ENCODE measurements around the gene MGST3.
"Not testable (repeated sequence)": the region's sequence is repeated elsewhere in the genome, so short reads cannot be mapped to it uniquely, and the experiment has no call there.

MGST3 gene
- total RNA-seq: 10.0 to 44.9 reads per million in 2 experiments

DNA sequence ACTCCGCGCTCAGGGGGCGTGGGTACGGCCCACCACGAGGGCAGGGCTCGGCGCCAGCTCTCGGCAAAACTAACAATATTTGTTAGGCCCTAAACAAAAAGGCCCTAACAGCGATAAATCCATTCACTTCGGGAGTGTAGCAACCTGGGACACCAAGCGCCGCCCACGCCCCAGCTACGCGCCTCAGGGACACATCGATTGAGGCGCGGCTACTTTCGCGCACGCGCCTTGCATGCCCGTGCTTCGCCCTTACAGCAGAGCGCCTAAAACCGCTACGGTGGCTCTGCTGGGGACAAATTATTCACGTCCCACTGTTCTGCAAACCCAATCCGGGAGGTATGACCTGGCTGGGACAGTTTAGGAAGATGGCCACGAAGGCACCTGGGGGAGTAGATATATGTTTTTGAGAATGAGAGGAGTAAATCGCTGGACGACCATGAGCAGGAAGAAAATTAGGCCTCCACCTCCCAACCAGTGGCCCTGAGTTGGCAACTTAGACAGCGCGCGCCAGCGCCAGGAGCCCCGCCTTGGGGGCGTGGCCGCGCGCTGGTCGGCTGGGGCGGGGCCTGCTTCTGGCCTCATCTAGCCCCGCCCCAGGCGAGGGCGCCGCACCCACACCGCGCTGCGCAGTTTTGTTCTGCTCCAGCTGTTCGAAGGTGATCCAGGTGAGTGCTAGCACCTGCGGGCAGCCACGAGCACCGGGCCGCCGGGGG, at the start of gene MGST3:
Gene MGST3, plus strand, starts transcription at position 606 of the 713 bp plus-strand sequence. CDS start 18,614 bp downstream, outside the sequence.
- DNase-seq (ENCODE audit: low read depth): peak; percentile 87

GRCh38 chr1:165581926-165582325, 49.1 kb upstream of the MGST3 start:
- no peak for DNase-seq (ENCODE audit: low read depth)

DNA sequence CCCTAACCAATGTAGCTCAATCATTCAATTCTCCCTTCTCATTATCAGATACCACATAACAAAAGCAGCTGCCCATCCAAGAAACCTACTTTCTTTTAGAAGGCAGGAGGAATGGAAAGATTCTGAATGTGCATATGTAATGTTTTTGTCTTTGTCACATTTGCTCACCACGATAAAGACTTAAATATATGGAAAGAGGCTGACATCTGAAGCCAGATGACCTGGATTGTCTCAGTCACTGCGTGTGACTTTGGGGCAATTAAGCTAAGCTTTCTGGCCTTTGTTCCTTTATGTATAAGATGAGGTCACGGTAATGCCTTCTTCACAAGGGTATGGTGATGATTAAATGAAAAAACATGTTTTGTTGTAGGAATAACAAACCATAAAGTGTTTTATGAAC, 44.6 kb upstream of the MGST3 start:
- DNase-seq (ENCODE audit: low read depth): no peak

GRCh38 chr1:165591391-165591790, 39.6 kb upstream of the MGST3 start:
- DNase-seq (ENCODE audit: low read depth): not testable (repeated sequence)

- DNase-seq (ENCODE audit: low read depth): peak; percentile 67
Measured at GRCh38 chr1:165592945-165593823, 37.9 kb upstream of the MGST3 start.

- no peak for DNase-seq (ENCODE audit: low read depth)
Measured at GRCh38 chr1:165595246-165595938, 35.6 kb upstream of the MGST3 start.

DNA sequence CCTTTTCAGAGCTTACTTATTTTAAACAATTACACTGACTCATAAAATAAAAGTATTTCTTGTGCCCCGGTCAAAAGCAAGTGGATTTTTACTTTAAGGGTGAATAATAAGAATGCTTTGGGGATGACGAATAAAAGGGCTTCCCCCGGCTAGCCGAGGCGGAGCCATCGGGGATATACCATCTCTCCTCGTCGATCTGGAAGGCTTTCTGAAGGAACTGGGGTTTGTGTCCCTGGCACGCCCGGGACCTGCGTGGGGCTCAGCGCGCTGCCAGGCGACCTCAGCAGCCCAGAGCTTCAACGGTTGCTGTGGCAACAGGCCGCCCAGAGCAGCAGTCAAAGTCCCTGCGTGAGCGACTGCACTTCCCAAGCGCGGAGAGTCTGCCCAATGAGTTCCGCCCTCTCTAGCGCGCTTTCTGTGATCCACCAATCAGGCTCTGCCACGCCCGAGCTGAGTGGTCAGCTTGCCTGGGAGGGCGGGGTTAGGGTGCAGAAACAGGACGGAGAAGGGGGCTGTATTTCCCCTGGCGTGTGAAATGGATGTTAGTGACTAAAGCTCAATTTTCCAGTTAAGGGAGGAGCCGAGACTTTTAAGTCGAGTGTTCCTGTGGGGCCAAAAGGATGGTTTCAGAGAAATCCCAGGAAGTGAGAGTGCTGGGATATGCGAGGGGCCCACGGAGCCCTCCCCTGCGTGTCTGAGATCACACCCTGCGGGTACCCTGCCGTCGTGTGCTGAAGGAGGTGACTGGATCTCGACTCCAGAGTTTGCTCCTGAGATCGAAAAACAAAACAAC, 33.0 kb upstream of the MGST3 start:
- DNase-seq (ENCODE audit: low read depth): peak; percentile 75

- DNase-seq (ENCODE audit: low read depth): no peak
Measured at GRCh38 chr1:165598676-165599059, 32.4 kb upstream of the MGST3 start.

DNA sequence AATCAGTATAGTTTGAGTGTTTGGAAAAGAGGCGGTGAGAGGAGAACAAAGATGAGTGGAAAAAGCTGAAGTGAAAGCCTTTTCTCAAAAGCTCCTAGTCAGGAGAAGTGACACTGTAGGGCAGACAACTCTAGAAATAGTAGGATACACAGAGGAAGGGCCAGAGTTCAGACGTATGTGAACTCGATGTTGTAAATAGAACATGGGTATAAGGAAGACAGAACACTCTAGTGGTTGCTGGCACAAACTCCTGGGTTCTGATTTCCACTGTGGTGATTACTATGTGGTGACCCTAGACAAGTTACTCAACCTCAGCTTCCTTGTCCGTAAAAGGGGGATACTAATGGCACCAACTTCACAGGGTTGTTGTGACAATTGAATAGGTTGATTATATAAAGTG, 30.2 kb upstream of the MGST3 start:
- no peak for DNase-seq (ENCODE audit: low read depth)

DNA sequence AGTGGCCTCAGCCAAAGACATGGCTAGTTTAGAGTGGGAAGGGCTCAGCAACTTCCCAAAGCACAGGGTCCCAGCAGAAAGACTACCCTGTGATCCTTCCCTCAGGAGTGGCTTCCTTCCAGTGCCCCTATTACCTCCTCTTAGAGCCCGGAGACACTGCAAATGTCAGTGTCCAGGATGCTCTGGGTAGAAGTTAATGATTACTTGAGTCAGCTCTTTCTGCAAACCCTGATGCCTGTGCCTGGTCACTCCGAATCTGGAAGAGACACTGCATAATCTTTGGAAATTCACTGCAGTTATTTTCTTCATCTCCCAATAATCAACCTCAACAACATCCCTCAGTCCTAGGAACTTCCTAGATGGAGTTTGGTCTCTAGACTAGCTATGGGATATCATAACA, 27.2 kb upstream of the MGST3 start:
- DNase-seq (ENCODE audit: low read depth): no peak

GRCh38 chr1:165605246-165605645, 25.8 kb upstream of the MGST3 start:
- DNase-seq (ENCODE audit: low read depth): no peak

DNA sequence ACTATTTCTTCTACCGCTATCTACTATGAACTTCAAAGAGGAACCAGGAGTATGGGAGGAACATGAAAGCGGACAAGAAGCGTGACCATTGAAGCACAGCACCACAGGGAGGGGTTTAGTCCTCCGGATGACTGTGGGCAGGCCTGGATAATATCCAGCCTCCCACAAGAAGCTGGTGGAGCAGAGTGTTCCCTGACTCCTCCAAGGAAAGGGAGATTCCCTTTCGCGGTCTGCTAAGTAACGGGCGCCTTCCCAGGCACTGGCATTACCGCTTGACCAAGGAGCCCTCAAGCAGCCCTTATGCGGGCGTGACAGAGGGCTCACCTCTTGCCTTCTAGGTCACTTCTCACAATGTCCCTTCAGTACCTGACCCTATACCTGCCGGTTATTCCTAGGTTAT, 24.4 kb upstream of the MGST3 start:
- not testable (repeated sequence) for DNase-seq (ENCODE audit: low read depth)

DNA sequence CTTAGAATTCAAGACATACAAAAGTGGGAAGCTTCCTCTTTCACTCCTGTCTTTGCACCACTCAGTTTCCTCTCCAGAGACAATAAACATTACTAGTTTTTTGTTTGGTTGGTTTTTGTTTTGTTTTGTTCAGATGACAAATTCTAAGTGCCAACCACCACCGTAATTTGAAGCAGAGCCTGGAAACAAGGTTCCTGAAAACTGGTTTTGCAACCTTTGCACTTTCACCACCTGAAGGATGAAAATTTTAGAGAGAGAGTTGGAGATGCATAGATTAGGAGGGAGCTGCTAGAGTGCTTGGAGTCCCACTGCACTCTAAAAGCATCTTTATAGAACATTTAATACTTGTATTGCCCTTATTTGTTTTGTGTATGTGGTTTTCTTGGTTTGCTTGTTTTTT, 20.2 kb upstream of the MGST3 start:
- DNase-seq (ENCODE audit: low read depth): no peak

GRCh38 chr1:165612062-165612461, 19.0 kb upstream of the MGST3 start:
- no peak for DNase-seq (ENCODE audit: low read depth)

- no peak for DNase-seq (ENCODE audit: low read depth)
Measured at GRCh38 chr1:165616054-165616612, 14.9 kb upstream of the MGST3 start.

GRCh38 chr1:165616987-165617546, 14.0 kb upstream of the MGST3 start:
- no peak for DNase-seq (ENCODE audit: low read depth)

GRCh38 chr1:165619647-165620151, 11.3 kb upstream of the MGST3 start:
- no peak for DNase-seq (ENCODE audit: low read depth)

GRCh38 chr1:165623624-165624023, 7.4 kb upstream of the MGST3 start:
- DNase-seq (ENCODE audit: low read depth): no peak

GRCh38 chr1:165624441-165624840, 6.6 kb upstream of the MGST3 start:
- DNase-seq (ENCODE audit: low read depth): no peak

DNA sequence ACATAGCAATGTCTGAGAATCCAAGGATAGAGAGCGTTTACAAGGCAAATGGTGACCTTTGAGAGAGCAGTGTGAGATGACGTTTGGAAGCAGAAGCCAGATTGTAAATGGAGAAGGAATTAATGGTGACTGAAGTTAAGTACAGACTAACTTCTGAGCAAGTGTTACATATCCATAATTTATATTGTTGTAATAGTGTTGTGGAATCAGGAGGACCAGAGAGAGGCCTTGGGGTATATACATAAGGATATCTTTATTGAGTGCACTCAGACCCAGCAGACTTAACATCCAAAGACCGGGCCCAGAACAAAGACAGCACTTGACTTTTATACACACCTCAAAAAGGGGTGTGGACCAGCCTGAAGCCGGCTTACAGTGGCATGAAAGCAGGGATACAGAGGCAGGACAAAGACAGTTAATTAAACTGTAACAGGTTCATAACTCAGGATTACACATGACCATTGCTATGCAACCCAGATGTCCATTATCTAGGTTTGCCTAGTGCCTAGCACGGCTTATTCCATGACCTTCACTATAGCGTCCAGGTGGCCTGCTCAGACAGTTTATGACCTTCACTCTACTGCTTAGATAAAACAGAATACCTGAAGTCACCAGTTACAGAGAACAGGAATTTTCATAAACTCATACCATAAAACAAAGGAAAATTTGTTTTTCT, 2.7 kb upstream of the MGST3 start:
- no peak for DNase-seq (ENCODE audit: low read depth)

Measured in T follicular helper cell (primary cell).